Common myeloid progenitor, CD34-positive (primary cell): ENCODE measurements around the gene HSPE1.

Source experiments
- CTCF ChIA-PET: fragments of 350-600 bp; sonication (Branson Sonifier 250); formaldehyde crosslinking; loops from one replicate; lab custom pipeline; 2021; ENCODE audit warnings: antibody characterized with exemption; lab: Charles Lee
- POLR2A ChIA-PET: fragments of 350-600 bp; sonication (Branson Sonifier 250); formaldehyde crosslinking; loops from one replicate; lab custom pipeline; 2021; ENCODE audit warnings: antibody characterized with exemption; lab: Charles Lee
- DNase-seq, 3 donors: peaks; one replicate each; pipeline versions ENCODE4 v3.0.0 to v3.0.0-alpha.2; 2013
- H3K27ac ChIP-seq, 2 experiments: 1 replicate in 1 of 2; 2 replicates in 1 of 2; pipeline ENCODE4 v1.7.0; 2013; ENCODE audit warnings: inconsistent platforms in 2 of 2, low read length in 2 of 2, mild to moderate bottlenecking in 2 of 2, low read depth in 1 of 2, moderate library complexity in 1 of 2; ENCODE audit not compliant: severe bottlenecking in 2 of 2, insufficient read depth in 1 of 2, poor library complexity in 1 of 2
- H3K27me3 ChIP-seq, 5 experiments: replicated peaks in 2 of 5; 1 replicate in 3 of 5; 2 replicates in 2 of 5; pipeline versions ENCODE4 v1.6.1 to v1.7.0; 2013; ENCODE audit warnings: low read length in 4 of 5, mild to moderate bottlenecking in 2 of 5, moderate library complexity in 2 of 5, inconsistent platforms in 1 of 5; ENCODE audit not compliant: insufficient read depth in 5 of 5, control insufficient read depth in 4 of 5
- H3K36me3 ChIP-seq, 4 experiments: 1 replicate in 2 of 4; 2 replicates in 2 of 4; pipeline versions ENCODE4 v1.6.1 to v1.7.0; 2013; ENCODE audit warnings: low read length in 3 of 4, control low read depth in 1 of 4, mild to moderate bottlenecking in 1 of 4; ENCODE audit not compliant: control insufficient read depth in 4 of 4, insufficient read depth in 4 of 4
- H3K4me1 ChIP-seq, 4 experiments: 1 replicate in 3 of 4; 2 replicates in 1 of 4; pipeline versions ENCODE4 v1.6.1 to v1.7.1; 2013; ENCODE audit warnings: low read length in 3 of 4, mild to moderate bottlenecking in 3 of 4, control low read depth in 1 of 4, inconsistent platforms in 1 of 4, moderate library complexity in 1 of 4; ENCODE audit not compliant: control insufficient read depth in 4 of 4, insufficient read depth in 4 of 4; ENCODE audit errors: control extremely low read depth in 1 of 4
- H3K4me3 ChIP-seq, 7 experiments: 1 replicate in 4 of 7; 2 replicates in 3 of 7; pipeline versions ENCODE4 v1.5.1 to v1.7.0; 2013; ENCODE audit warnings: mild to moderate bottlenecking in 7 of 7, low read length in 6 of 7, moderate library complexity in 6 of 7, inconsistent platforms in 2 of 7, low read depth in 2 of 7, control low read depth in 1 of 7; ENCODE audit not compliant: insufficient read depth in 4 of 7, control insufficient read depth in 1 of 7; ENCODE audit errors: extremely low read depth in 1 of 7
- H3K9me3 ChIP-seq, 5 experiments: 1 replicate in 4 of 5; 2 replicates in 1 of 5; pipeline versions ENCODE4 v1.6.1 to v1.7.1; 2013; ENCODE audit warnings: low read length in 4 of 5, mild to moderate bottlenecking in 2 of 5, inconsistent platforms in 1 of 5, low read depth in 1 of 5, moderate library complexity in 1 of 5; ENCODE audit not compliant: control insufficient read depth in 4 of 5, insufficient read depth in 2 of 5; ENCODE audit errors: control extremely low read depth in 1 of 5
- WGBS: methylation state at CpG from one replicate; pipeline ENCODE4 v1.1.5; 2013; ENCODE audit not compliant: insufficient coverage; 5-methylcytosine and 5-hydroxymethylcytosine counted together

Gene HSPE1

GRCh38 chr2:197504000-197504399 is 3.8 kb downstream of the HSPE1 start:
- DNase-seq: no peak
- CTCF ChIA-PET: interaction anchor here (2.0 kb wide), 1 partner anchor 10 kb away, joined by 8 read pairs; no protein-coding TSS in a partner anchor
- no CpG with 5 or more reads among the region's 2 CpGs for WGBS
- POLR2A ChIA-PET: interaction anchor here (1.1 kb wide), 1 partner anchor 12 kb away, joined by 6 read pairs; the partner anchor contains the start of gene MOB4
- H3K4me3 ChIP-seq: no peak overlapping the region
- H3K36me3 ChIP-seq: peaks cover 5 to 26% (median 14%) of the 10 kb centered on the region in 4 experiments
- no peaks in the 10 kb centered on the region for H3K27me3 ChIP-seq
- no peak overlapping the region for H3K27ac ChIP-seq
- H3K4me1 ChIP-seq: peaks cover 6 to 20% (median 10%) of the 10 kb centered on the region in 4 experiments
- no peaks in the 10 kb centered on the region for H3K9me3 ChIP-seq

GRCh38 chr2:197504512-197504911 is 4.3 kb downstream of the HSPE1 start:
- 89% methylated on average over 6 of the region's 6 CpGs for WGBS
- ChIA-PET POLR2A (interaction anchor here (1.1 kb wide), 1 partner anchor 11 kb away, joined by 6 read pairs; the partner anchor contains the start of gene MOB4), CTCF (no interaction called here)
- Histone ChIP-seq H3K27ac (no peak overlapping the region), H3K36me3 (peaks cover 5 to 26% (median 14%) of the 10 kb centered on the region in 4 experiments), H3K27me3 (no peaks in the 10 kb centered on the region), H3K4me3 (no peak overlapping the region), H3K9me3 (no peaks in the 10 kb centered on the region), H3K4me1 (peaks cover 6 to 15% (median 10%) of the 10 kb centered on the region in 4 experiments)
- no peak for DNase-seq

DNA sequence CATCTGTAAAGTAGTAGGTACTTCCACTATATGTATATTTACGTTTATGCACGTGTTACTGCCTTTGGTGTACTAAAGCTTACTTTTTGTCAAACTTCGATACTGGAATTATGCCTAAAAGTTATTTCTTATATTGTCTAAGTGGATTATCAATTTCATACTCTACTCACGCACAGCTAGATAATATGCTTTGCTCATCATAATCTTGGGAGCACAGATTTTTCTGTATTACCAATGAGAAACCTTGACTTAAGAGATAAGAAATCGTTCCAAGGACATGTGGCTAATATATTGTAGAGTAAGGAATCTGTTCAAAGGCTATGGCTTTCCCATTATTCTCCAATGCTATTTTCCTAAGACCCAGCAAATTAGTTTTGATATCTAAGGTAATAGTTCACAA is 6.5 kb downstream of the HSPE1 start:
- no CpG with 5 or more reads among the region's 5 CpGs for WGBS
- H3K36me3 ChIP-seq: peaks cover 5 to 25% (median 14%) of the 10 kb centered on the region in 4 experiments
- ChIA-PET CTCF (interaction anchor here (1.5 to 1.6 kb wide), 2 partner anchors 8 to 11 kb away, joined by 5 to 7 read pairs; no protein-coding TSS in a partner anchor), POLR2A (no interaction called here)
- H3K4me1 ChIP-seq: peaks cover 4 to 9% (median 7%) of the 10 kb centered on the region in 4 experiments
- H3K4me3 ChIP-seq: no peak overlapping the region
- H3K27me3 ChIP-seq: no peaks in the 10 kb centered on the region
- DNase-seq: no peak
- no peak overlapping the region for H3K27ac ChIP-seq
- no peaks in the 10 kb centered on the region for H3K9me3 ChIP-seq

DNA sequence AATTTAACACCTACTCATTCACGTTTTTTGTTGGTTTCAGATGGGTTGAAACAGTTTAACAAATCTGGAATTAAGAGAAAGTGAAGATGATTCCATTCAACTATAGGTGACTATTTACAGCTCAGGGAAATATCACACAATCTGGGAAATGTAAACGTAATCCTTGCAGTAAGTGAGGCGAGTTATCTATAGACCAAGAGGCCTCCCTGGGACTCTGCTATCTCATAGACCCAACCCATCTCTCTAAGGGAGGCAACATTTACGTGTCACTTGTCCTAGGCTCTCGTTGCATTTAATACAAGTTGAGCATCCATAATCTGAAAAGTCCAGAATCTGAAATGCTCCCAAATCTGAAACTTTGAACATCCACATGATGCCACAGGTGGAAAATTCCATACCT is 13.7 kb downstream of the HSPE1 start:
- H3K9me3 ChIP-seq: no peaks in the 10 kb centered on the region
- no peak for DNase-seq
- no peaks in the 10 kb centered on the region for H3K27me3 ChIP-seq
- H3K27ac ChIP-seq: no peak overlapping the region
- CTCF ChIA-PET: interaction anchor here (1.2 to 1.5 kb wide), 2 partner anchors 11 to 13 kb away, joined by 5 to 8 read pairs; partner anchors contain the start of gene HSPE1
- H3K36me3 ChIP-seq: peaks cover 0 to under 1% (median 0%) of the 10 kb centered on the region in 4 experiments
- WGBS: 100% methylated on average over 3 of the region's 5 CpGs
- H3K4me3 ChIP-seq: no peak overlapping the region
- POLR2A ChIA-PET: no interaction called here
- peaks cover 10 to 24% (median 20%) of the 10 kb centered on the region in 4 experiments for H3K4me1 ChIP-seq

DNA sequence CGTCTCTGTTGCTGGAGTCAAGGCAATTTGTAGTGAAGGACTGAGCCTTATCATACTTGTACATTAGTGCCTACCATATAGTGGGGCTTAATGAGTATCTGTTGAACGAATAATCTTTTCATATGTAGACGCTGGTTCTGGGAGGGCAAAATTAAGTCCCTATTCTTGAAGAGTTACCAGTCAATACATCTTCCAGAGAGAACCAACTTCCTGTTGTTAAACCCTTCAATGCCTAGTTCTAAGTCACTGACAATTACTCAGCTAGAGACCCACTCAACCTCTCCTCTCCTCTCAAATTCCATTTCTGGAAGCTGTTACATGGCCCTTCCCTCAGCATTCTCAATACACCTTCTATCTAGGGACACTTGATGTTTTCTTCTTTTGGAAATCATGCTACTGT is 14.6 kb downstream of the HSPE1 start:
- H3K27me3 ChIP-seq: no peaks in the 10 kb centered on the region
- ChIA-PET CTCF (interaction anchor here (1.1 to 1.3 kb wide), 2 partner anchors 9 to 12 kb away, joined by 3 to 5 read pairs; no protein-coding TSS in a partner anchor), POLR2A (interaction anchor here (3.2 kb wide), 1 partner anchor 15 kb away, joined by 34 read pairs; the partner anchor contains the start of genes HSPD1 and HSPE1)
- peak overlapping the region in 6 of 7 experiments; percentile 90 to 98 (median 93) for H3K4me3 ChIP-seq
- peak overlapping the region; percentile 73 to 95 for H3K27ac ChIP-seq
- WGBS: 83% methylated on average over 1 of the region's 3 CpGs
- H3K9me3 ChIP-seq: no peaks in the 10 kb centered on the region
- peaks cover 10 to 24% (median 20%) of the 10 kb centered on the region in 4 experiments for H3K4me1 ChIP-seq
- DNase-seq: peak in 2 of 3 donors; percentile 31 to 39
- peaks cover 0 to 6% (median under 1%) of the 10 kb centered on the region in 4 experiments for H3K36me3 ChIP-seq

DNA sequence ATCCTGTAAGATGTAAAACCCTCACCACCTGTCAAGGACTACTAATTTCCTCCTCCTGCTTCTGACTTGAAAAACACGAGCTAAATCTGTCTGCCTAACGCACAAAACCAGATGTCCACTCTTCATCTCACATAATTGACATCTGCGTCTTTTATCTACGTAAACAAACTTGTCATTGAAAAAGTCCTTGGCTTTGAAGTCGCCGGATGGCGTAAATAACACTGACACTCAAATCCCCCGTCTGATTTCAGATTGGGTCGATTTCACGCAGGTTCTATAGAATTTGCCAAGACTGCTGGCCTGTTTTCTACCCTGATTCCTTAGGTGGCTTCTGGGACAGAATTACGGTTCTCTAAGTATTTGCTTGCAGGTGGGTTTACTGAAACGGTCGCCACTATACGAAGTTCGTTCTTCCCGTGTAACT is 15.1 kb downstream of the HSPE1 start:
- H3K27me3 ChIP-seq: no peaks in the 10 kb centered on the region
- 0% methylated on average over 16 of the region's 16 CpGs for WGBS
- POLR2A ChIA-PET: interaction anchor here (0.5 to 3.2 kb wide), 5 partner anchors 11 to 908 kb away, joined by 3 to 34 read pairs (median 6); partner anchors contain the start of genes HSPD1, HSPE1 and SF3B1
- DNase-seq: no peak
- peak overlapping the region; percentile 90 to 98 (median 92) for H3K4me3 ChIP-seq
- peaks cover 10 to 24% (median 20%) of the 10 kb centered on the region in 4 experiments for H3K4me1 ChIP-seq
- peak overlapping the region; percentile 73 to 95 for H3K27ac ChIP-seq
- H3K36me3 ChIP-seq: peaks cover 0 to 7% (median 4%) of the 10 kb centered on the region in 4 experiments
- peaks cover 0 to 4% (median 0%) of the 10 kb centered on the region in 5 experiments for H3K9me3 ChIP-seq
- CTCF ChIA-PET: interaction anchor here (1.0 to 1.3 kb wide), 3 partner anchors 9 to 47 kb away, joined by 3 to 5 read pairs (median 4); no protein-coding TSS in a partner anchor
